DND-41 (cell line): ENCODE results near the gene PLAC1.

Experiments used
- EZH2 ChIP-seq: IDR thresholded peaks from 3 replicates; pipeline ENCODE4 v1.6.1; 2012; ENCODE audit warnings: borderline replicate concordance, low read depth, mild to moderate bottlenecking, moderate library complexity, low read length, inconsistent platforms; ENCODE audit not compliant: severe bottlenecking
- TF ChIP-seq, protein P1 (sequence below): IDR thresholded peaks from 2 replicates; pipeline ENCODE4 v1.5.1; 2012; ENCODE audit warnings: borderline replicate concordance, low read length, moderate library complexity, mild to moderate bottlenecking; ENCODE audit not compliant: poor library complexity, severe bottlenecking; ENCODE audit errors: extremely low read depth

DNA sequence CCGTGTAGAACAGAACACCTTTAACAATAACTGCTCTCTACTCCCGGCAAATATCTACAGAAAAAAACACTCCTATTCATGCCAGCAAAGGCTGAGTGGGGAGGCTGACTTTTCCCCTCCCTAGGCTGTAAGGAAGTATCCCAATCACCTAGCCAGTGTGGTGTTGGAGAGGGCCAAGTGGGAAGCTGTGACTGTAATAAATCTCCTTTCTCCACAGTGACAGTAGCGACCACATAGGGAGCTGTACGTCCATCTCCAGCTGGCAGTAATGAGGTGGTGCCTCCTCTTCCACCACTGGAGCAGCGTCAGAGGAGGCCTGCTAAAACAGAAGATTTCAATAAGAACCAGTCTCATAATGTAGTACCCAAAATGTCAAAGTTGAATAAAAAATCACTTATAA, 47.9 kb upstream of the PLAC1 start:
- TF ChIP-seq, protein P1, sequence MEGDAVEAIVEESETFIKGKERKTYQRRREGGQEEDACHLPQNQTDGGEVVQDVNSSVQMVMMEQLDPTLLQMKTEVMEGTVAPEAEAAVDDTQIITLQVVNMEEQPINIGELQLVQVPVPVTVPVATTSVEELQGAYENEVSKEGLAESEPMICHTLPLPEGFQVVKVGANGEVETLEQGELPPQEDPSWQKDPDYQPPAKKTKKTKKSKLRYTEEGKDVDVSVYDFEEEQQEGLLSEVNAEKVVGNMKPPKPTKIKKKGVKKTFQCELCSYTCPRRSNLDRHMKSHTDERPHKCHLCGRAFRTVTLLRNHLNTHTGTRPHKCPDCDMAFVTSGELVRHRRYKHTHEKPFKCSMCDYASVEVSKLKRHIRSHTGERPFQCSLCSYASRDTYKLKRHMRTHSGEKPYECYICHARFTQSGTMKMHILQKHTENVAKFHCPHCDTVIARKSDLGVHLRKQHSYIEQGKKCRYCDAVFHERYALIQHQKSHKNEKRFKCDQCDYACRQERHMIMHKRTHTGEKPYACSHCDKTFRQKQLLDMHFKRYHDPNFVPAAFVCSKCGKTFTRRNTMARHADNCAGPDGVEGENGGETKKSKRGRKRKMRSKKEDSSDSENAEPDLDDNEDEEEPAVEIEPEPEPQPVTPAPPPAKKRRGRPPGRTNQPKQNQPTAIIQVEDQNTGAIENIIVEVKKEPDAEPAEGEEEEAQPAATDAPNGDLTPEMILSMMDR, result no peak
- no peak for TF ChIP-seq EZH2
